Sigmoid colon (tissue), 7 donors: ENCODE results near the gene PLK2. TPM values are rescaled to one million over a fixed set of nuclear protein-coding genes. Genes with fewer than 3 reads are reported as not detected.

Experiments used
- DNase-seq: peaks from one replicate; pipeline ENCODE4 v3.0.0-alpha.2; 2019
- H3K27ac ChIP-seq, 4 donors: fragments of 200-600 bp; sonication (generic); one replicate each; pipeline ENCODE4 v1.5.1; 2016 to 2019; ENCODE audit warnings: mild to moderate bottlenecking in 1 of 4
- H3K27me3 ChIP-seq, 3 donors: fragments of 200-600 bp; sonication (generic); one replicate each; pipeline ENCODE4 v1.5.1; 2019; ENCODE audit warnings: mild to moderate bottlenecking in 1 of 3
- H3K36me3 ChIP-seq, 4 donors: fragments of 200-600 bp; sonication (generic); one replicate each; pipeline ENCODE4 v1.5.1; 2016 to 2019
- H3K4me1 ChIP-seq, 4 donors: fragments of 200-600 bp; sonication (generic); one replicate each; pipeline ENCODE4 v1.5.1; 2017 to 2019
- H3K4me3 ChIP-seq, 4 donors: fragments of 200-600 bp; sonication (generic); one replicate each; pipeline ENCODE4 v1.5.1; 2017 to 2019; ENCODE audit warnings: mild to moderate bottlenecking in 2 of 4, moderate library complexity in 1 of 4
- H3K9me3 ChIP-seq, 4 donors: fragments of 200-600 bp in 3 of 4; sonication (generic) in 3 of 4; one replicate each; pipeline versions ENCODE4 v1.5.1 to v1.6.1; 2013 to 2019
- CTCF ChIP-seq, 4 experiments: fragments of 450-650 bp in 3 of 4; fragments of 200-600 bp in 1 of 4; IDR thresholded peaks; one replicate each; pipeline ENCODE4 v1.5.1; 2016 to 2019; ENCODE audit warnings: antibody characterized with exemption in 4 of 4, mild to moderate bottlenecking in 3 of 4, moderate library complexity in 2 of 4
- EP300 ChIP-seq, 4 donors: sonication (generic); formaldehyde crosslinking; IDR thresholded peaks; one replicate each; pipeline ENCODE4 v1.6.1; 2017; ENCODE audit warnings: antibody characterized with exemption in 4 of 4
- POLR2A ChIP-seq, 2 donors: fragments of 450-650 bp; IDR thresholded peaks; one replicate each; pipeline ENCODE4 v1.6.1; 2016; ENCODE audit warnings: antibody characterized with exemption in 2 of 2, mild to moderate bottlenecking in 2 of 2, moderate library complexity in 2 of 2
- POLR2AphosphoS5 ChIP-seq, 4 donors: sonication (generic); formaldehyde crosslinking; IDR thresholded peaks; one replicate each; pipeline ENCODE4 v1.6.1; 2017; ENCODE audit warnings: antibody characterized with exemption in 4 of 4
- WGBS, 2 donors: extraction: QIAGEN DNeasy Blood & Tissue Kit; methylation state at CpG; one replicate each; pipeline ENCODE4 v1.1.7; 2013; 5-methylcytosine and 5-hydroxymethylcytosine counted together
- intact Hi-C: fragments of 100-400 bp; cut with DNase I; formaldehyde crosslinking; loops from one replicate; pipeline ENCODE4 v1.15.1; 2023
- polyA plus RNA-seq, 3 donors: library from polyadenylated mRNA; stranded (reverse); fragments of 200-250 nt; gene quantifications; one replicate each; pipeline ENCODE4 v1.2.3, GENCODE V29; 2013
- total RNA-seq, 4 donors: library from RNA; depleted of rRNA; stranded (reverse); fragments of >200 nt; gene quantifications; one replicate each; pipeline ENCODE4 v1.1.0, GENCODE V29; 2016
- donor health status: healthy with polysubstance abuse.
- donor health status: Bipolar disorder and iron deficiency.
- donor health status: healthy.

PLK2 gene
- total and polyA plus RNA-seq, 7 donors = 6.4 to 46.3 (median 19.3) TPM

- DNase-seq = no peak
- H3K27me3 ChIP-seq = no peaks in the 10 kb centered on the region
- TF ChIP-seq CTCF (IDR thresholded peaks at IDR 0.05) (no peak), POLR2A (IDR thresholded peaks at IDR 0.05) (no peak), POLR2AphosphoS5 (IDR thresholded peaks at IDR 0.05) (no peak), EP300 (IDR thresholded peaks at IDR 0.05) (no peak)
- no peaks in the 10 kb centered on the region for H3K4me1 ChIP-seq
- no peaks in the 10 kb centered on the region for H3K9me3 ChIP-seq
- H3K4me3 ChIP-seq = no peak overlapping the region
- H3K36me3 ChIP-seq = no peaks in the 10 kb centered on the region
- 97 to 98% methylated on average over 3 of the region's 3 CpGs for WGBS, 2 donors
- H3K27ac ChIP-seq = no peak overlapping the region
- intact Hi-C loops = no loop called here
These were observed 22.2 kb downstream of the PLK2 start for GRCh38 chr5:58437661-58438060.

- no peak for TF ChIP-seq POLR2A (IDR thresholded peaks at IDR 0.05)
- no peak for TF ChIP-seq CTCF (IDR thresholded peaks at IDR 0.05)
- TF ChIP-seq POLR2AphosphoS5 (IDR thresholded peaks at IDR 0.05) = no peak
- no peak for TF ChIP-seq EP300 (IDR thresholded peaks at IDR 0.05)
- no peaks in the 10 kb centered on the region for H3K4me1 ChIP-seq
- intact Hi-C loops = no loop called here
- 72 to 78% methylated on average over 2 of the region's 2 CpGs for WGBS, 2 donors
- H3K27me3 ChIP-seq = no peaks in the 10 kb centered on the region
- no peak for DNase-seq
- H3K9me3 ChIP-seq = no peaks in the 10 kb centered on the region
- no peak overlapping the region for H3K27ac ChIP-seq
- H3K36me3 ChIP-seq = no peaks in the 10 kb centered on the region
- H3K4me3 ChIP-seq = no peak overlapping the region
These were observed 28.1 kb downstream of the PLK2 start for GRCh38 chr5:58431832-58432231.

- H3K27ac ChIP-seq = no peak overlapping the region
- H3K9me3 ChIP-seq = no peaks in the 10 kb centered on the region
- H3K36me3 ChIP-seq = no peaks in the 10 kb centered on the region
- no peak for DNase-seq
- no peaks in the 10 kb centered on the region for H3K4me1 ChIP-seq
- no peak overlapping the region for H3K4me3 ChIP-seq
- H3K27me3 ChIP-seq = no peaks in the 10 kb centered on the region
- 81 to 83% methylated on average over 1 of the region's 1 CpG for WGBS, 2 donors
- intact Hi-C loops = no loop called here
- TF ChIP-seq EP300 (IDR thresholded peaks at IDR 0.05) = no peak
- TF ChIP-seq POLR2AphosphoS5 (IDR thresholded peaks at IDR 0.05) = no peak
- no peak for TF ChIP-seq CTCF (IDR thresholded peaks at IDR 0.05)
- TF ChIP-seq POLR2A (IDR thresholded peaks at IDR 0.05) = no peak
These were observed 47.0 kb downstream of the PLK2 start for GRCh38 chr5:58412932-58413331.

GRCh38 chr5:58412081-58412480 lies 47.8 kb downstream of the PLK2 start:
- 53 to 82% methylated on average over 2 of the region's 2 CpGs for WGBS, 2 donors
- no peak overlapping the region for H3K4me3 ChIP-seq
- H3K9me3 ChIP-seq = no peaks in the 10 kb centered on the region
- H3K27me3 ChIP-seq = no peaks in the 10 kb centered on the region
- intact Hi-C loops = no loop called here
- no peaks in the 10 kb centered on the region for H3K36me3 ChIP-seq
- TF ChIP-seq CTCF (IDR thresholded peaks at IDR 0.05) (no peak), POLR2AphosphoS5 (IDR thresholded peaks at IDR 0.05) (no peak), POLR2A (IDR thresholded peaks at IDR 0.05) (no peak), EP300 (IDR thresholded peaks at IDR 0.05) (no peak)
- H3K4me1 ChIP-seq = no peaks in the 10 kb centered on the region
- no peak for DNase-seq
- H3K27ac ChIP-seq = no peak overlapping the region

GRCh38 chr5:58411372-58411771 lies 48.5 kb downstream of the PLK2 start:
- Histone ChIP-seq H3K9me3 (no peaks in the 10 kb centered on the region), H3K27ac (no peak overlapping the region), H3K27me3 (no peaks in the 10 kb centered on the region), H3K4me3 (no peak overlapping the region), H3K36me3 (no peaks in the 10 kb centered on the region), H3K4me1 (no peaks in the 10 kb centered on the region)
- no peak for TF ChIP-seq CTCF (IDR thresholded peaks at IDR 0.05)
- TF ChIP-seq EP300 (IDR thresholded peaks at IDR 0.05) = no peak
- no peak for TF ChIP-seq POLR2AphosphoS5 (IDR thresholded peaks at IDR 0.05)
- TF ChIP-seq POLR2A (IDR thresholded peaks at IDR 0.05) = no peak
- intact Hi-C loops = no loop called here
- WGBS, 2 donors = 70 to 72% methylated on average over 1 of the region's 1 CpG
- no peak for DNase-seq
